Dendritic cell treated with granulocyte-macrophage colony-stimulating factor and Interleukin-4, amounts not matched to agents 40 ng/mL and 50 ng/mL, for 4 days (primary cell): Measurements from ENCODE around the gene TTC19.

Source experiments
- H3K27ac Mint-ChIP-seq: one replicate; pipeline ENCODE4 v1.8.0; 2022; ENCODE audit warnings: mild to moderate bottlenecking, mixed read lengths
- H3K27me3 Mint-ChIP-seq: one replicate; pipeline ENCODE4 v1.8.0; 2022; ENCODE audit warnings: mild to moderate bottlenecking, mixed read lengths
- H3K36me3 Mint-ChIP-seq: one replicate; pipeline ENCODE4 v1.8.0; 2022; ENCODE audit warnings: low read depth, mixed read lengths
- H3K4me1 Mint-ChIP-seq: one replicate; pipeline ENCODE4 v1.8.0; 2022; ENCODE audit warnings: low read depth, mixed read lengths
- H3K4me3 Mint-ChIP-seq: one replicate; pipeline ENCODE4 v1.8.0; 2022; ENCODE audit warnings: mild to moderate bottlenecking, moderate library complexity, mixed read lengths
- H3K9me3 Mint-ChIP-seq: one replicate; pipeline ENCODE4 v1.8.0; 2022; ENCODE audit warnings: mixed read lengths
- intact Hi-C: fragments of 100-400 bp; cut with micrococcal nuclease; formaldehyde crosslinking; loops from one replicate; pipeline ENCODE4 v1.15.0; 2022

Gene TTC19

DNA sequence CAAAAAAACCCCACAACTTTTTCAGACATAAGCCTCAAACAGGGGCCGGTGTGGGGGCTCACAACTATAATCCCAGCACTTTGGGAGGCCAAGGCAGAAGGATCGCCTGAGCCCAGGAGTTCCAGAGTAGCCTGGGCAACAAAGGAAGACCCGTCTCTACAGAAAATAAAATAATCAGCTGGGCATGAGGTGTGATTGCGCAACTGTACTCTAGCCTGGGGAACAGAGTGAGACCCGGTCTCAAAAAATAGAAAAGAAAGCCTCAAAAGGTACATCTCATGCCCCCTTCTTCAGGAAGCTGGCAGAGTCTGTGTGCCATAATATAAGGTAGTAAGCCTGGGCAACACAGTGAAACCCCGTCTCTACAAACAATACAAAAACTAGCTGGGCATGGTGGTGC lies 3.3 kb upstream of the TTC19 start:
- Mint-ChIP-seq H3K27ac (peak overlapping the region; percentile 92), H3K4me3 (no peak overlapping the region)

DNA sequence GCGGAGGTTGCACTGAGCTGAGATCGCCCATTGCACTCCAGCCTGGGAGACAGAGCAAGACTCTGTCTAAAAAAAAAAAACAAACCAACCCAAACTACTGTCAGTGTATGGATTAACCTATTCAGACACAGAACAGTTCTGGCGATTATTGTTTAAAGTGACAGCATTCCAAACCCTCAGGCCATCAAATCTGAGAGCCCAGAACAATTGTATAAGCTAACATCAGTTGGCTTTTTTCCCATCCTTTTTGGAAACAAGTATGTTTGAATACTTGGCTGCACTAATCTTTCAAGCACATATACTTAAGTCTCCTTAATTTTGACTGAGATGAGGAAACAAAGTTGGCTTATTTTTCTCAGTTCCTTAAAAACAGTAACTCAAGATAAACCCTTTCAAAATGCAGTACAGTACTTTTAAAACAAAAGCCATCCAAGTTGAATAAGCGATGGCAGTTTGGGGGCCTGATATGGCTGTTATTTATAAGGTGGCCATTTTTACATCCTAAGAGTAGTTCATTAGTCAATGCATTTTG lies 1.5 kb upstream of the TTC19 start:
- intact Hi-C loops: loop anchor here (1.0 to 5.0 kb wide), 4 partner anchors 51 to 736 kb away; no protein-coding TSS in a partner anchor
- Mint-ChIP-seq H3K27ac (peak overlapping the region; percentile 92), H3K36me3 (peaks cover 73% of the 10 kb centered on the region), H3K27me3 (no peaks in the 10 kb centered on the region), H3K4me1 (peaks cover 61% of the 10 kb centered on the region), H3K4me3 (peak overlapping the region; percentile 93), H3K9me3 (no peaks in the 10 kb centered on the region)

More for the DNA sequence above, 3.3 kb upstream of the TTC19 start:
- peaks cover 52% of the 10 kb centered on the region for H3K4me1 Mint-ChIP-seq
- intact Hi-C loops: loop anchor here (5.0 kb wide), 1 partner anchor 734 kb away; no protein-coding TSS in a partner anchor
- H3K36me3 Mint-ChIP-seq: peaks cover 68% of the 10 kb centered on the region
- no peaks in the 10 kb centered on the region for H3K27me3 Mint-ChIP-seq
- H3K9me3 Mint-ChIP-seq: no peaks in the 10 kb centered on the region

DNA sequence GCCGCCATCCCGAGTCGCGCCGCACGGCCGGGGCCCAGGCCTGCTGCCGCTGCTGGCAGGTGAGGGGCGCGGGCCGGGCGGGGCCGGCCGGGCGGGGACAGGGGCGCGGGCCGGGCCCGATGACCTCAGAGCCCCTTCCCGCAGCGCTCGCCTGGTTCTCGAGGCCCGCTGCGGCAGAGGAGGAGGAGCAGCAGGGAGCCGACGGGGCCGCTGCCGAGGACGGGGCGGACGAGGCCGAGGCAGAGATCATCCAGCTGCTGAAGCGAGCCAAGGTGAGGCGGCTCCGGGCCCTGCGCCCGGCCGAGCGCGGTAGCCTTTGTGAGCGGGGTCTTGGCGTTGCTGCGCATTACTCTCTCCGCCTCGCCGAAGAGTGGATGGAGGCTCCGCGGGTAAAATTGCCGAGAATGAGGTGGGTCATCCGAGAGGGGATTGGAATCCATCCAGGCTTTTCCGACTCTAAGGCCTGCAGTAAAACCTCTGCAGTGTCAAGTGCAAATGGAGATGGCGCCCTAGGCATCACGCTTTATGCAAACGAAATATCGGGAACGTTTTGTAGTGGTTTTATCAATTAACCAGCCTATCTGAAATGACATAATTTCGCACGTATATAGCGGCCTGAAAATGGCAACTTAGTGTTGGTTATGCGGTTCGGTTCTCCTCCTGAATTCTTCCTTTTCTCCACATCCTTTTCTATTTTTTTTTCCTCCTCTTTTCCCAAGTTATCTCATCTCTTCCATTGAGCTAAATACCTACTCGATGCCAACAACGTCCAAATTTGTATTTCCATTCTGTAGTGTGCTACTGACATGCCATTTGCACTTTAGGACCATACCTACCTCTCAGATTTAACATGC lies 577 bp downstream of the TTC19 start:
- Mint-ChIP-seq H3K9me3 (no peaks in the 10 kb centered on the region), H3K27me3 (no peaks in the 10 kb centered on the region), H3K4me1 (peaks cover 44% of the 10 kb centered on the region), H3K36me3 (peaks cover 80% of the 10 kb centered on the region), H3K27ac (peak overlapping the region; percentile 92), H3K4me3 (peak overlapping the region; percentile 93)
- intact Hi-C loops: loop anchor here (2.0 to 5.0 kb wide), 3 partner anchors 53 to 738 kb away; no protein-coding TSS in a partner anchor

DNA sequence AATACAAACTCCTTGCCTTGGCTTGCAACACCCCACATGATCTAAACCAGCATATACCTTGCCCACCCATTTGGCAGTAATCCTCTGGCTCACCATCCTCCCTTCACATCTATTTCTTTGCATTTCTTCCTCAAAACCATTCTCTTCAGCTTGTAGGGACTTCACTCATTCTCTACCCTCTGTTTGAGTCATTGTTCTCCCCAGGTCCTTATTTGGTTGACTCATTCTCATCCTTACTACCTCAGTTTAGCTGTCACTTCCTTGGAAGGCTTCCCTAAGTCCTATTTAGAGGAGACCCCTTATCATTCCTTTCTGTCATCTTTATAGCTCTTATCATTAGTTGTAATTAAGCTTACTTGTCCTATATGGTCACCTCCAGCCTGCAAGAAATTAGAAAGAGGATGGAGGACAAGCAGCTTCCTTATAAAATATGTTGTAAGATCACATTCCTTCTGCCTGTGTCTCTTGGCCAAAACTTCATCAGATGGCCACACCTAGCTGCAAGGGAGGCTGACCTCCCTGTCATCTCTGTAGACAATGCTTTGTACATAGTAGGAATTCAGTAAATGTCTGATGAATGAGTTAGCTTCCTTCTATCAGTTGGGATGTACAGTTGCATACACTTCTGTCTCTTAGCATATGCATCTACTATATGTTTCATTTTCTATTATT lies 1.7 kb downstream of the TTC19 start:
- H3K36me3 Mint-ChIP-seq: peaks cover 83% of the 10 kb centered on the region
- intact Hi-C loops: no loop called here
- H3K4me3 Mint-ChIP-seq: peak overlapping the region; percentile 93
- no peaks in the 10 kb centered on the region for H3K27me3 Mint-ChIP-seq
- H3K4me1 Mint-ChIP-seq: peaks cover 35% of the 10 kb centered on the region
- H3K9me3 Mint-ChIP-seq: no peaks in the 10 kb centered on the region
- H3K27ac Mint-ChIP-seq: peak overlapping the region; percentile 92

DNA sequence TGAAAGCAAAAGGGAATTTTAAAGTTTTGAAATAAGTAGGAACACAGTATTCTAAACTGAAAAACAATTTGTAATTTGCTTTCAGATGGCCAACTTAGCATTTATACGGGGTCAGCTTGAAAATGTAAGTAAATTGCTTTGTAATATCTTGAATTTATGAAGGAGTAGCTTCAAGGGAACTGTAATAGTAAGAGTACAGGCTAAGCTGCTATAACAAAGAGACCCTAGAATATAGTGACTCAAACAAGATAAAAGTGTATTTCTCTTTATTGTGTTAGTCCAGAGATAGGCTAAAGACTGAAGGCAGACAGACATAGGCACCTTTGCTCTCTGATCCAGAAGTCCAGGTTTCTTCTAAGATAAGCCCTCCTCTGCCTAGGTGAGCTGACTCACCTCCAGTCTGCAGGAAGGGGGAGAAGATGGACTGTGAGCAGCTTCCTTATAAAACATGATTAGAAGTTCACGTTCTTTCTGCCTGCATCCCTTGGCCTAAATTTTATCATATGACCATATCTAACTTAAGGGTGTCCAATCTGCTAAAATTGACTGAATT lies 3.2 kb downstream of the TTC19 start:
- peaks cover 87% of the 10 kb centered on the region for H3K36me3 Mint-ChIP-seq

DNA sequence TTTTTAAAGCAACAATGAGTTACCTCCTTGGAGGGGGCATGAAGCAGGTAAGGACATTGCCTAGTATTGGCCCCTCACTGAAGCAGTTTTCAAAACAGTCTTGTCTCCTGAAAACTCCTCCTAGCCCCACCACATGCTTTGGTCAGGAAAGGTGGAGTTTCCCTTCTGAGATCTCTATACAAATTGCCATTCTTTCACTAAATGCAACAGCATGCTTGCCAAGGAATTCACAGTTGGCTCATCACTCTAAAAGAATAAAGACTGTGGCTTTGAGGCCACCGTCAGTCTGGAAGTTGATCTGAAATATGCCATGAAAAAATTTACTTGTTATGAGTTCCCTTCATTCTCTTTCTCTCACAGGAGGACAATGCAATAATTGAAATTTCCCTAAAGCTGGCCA lies 4.2 kb downstream of the TTC19 start:
- Mint-ChIP-seq H3K36me3 (peaks cover 98% of the 10 kb centered on the region), H3K4me1 (peaks cover 24% of the 10 kb centered on the region), H3K27ac (no peak overlapping the region), H3K4me3 (no peak overlapping the region), H3K9me3 (no peaks in the 10 kb centered on the region), H3K27me3 (no peaks in the 10 kb centered on the region)
- intact Hi-C loops: no loop called here

More for the DNA sequence above, 3.2 kb downstream of the TTC19 start:
- Mint-ChIP-seq H3K27ac (no peak overlapping the region), H3K4me3 (no peak overlapping the region), H3K27me3 (no peaks in the 10 kb centered on the region), H3K9me3 (no peaks in the 10 kb centered on the region), H3K4me1 (peaks cover 24% of the 10 kb centered on the region)
- intact Hi-C loops: no loop called here

DNA sequence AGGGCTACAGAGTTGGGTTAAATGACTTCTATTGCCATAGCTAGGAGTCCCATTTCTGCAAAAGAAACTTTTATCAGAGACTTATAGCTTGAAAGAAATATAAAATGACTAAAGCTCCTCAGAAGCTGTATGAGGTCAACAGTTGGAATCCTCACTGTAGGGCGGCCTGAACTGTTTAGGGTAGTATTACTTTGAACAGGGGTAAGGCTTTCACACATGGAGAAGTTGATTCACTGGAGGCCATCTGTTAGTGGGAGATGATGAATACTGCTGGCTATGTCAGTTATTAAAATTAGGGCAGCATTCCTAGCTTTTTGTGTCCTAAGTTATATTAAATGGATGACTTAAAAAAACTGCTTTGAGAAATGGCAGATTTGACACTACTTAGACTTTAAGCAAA lies 6.0 kb downstream of the TTC19 start:
- no peaks in the 10 kb centered on the region for H3K9me3 Mint-ChIP-seq
- H3K27me3 Mint-ChIP-seq: no peaks in the 10 kb centered on the region
- intact Hi-C loops: no loop called here
- peaks cover 17% of the 10 kb centered on the region for H3K4me1 Mint-ChIP-seq
- H3K4me3 Mint-ChIP-seq: no peak overlapping the region
- H3K36me3 Mint-ChIP-seq: peaks cover 92% of the 10 kb centered on the region
- no peak overlapping the region for H3K27ac Mint-ChIP-seq

DNA sequence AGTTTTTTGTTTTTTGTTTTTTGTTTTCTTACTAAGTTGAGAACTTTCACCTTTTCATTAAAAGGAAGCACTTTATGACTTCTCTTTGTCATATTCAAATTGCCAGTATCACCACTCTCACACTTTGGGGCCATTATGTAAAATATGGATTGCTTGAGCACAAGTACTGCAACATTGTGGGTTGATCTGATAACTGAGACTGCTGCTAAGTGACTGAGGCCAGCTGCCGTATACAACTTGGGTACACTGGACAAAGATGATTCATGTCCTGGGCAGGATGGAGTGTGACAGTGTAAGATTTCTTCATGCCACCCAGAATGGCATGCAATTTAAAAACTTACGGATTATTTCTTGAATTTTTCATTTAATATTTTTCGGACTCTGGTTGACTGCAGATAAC lies 7.8 kb downstream of the TTC19 start:
- Mint-ChIP-seq H3K36me3 (peaks cover 92% of the 10 kb centered on the region), H3K27ac (no peak overlapping the region), H3K27me3 (no peaks in the 10 kb centered on the region), H3K4me3 (no peak overlapping the region), H3K4me1 (no peaks in the 10 kb centered on the region), H3K9me3 (no peaks in the 10 kb centered on the region)
- intact Hi-C loops: no loop called here

DNA sequence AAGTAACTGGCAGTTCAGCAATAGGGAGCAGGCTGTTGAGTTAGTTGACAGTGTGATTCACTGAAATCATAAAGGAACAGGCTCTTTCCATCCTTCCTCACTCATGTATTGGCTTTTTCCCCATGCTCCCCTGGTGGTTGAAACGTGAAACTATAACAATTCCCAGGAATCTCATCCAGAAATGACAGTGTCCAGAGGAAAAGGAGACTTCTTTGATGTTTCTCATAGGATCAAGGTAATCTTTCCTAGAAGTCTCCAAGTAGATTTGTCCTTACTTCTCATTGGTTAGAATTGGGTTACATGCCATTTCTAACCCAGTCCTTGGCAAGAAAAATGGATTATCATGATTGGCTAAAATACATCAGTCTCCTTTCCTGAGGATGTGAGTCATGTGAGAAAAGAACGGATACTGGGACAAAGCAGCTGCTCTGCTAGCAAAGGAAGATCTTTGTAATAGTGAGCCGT lies 14.4 kb downstream of the TTC19 start:
- no peaks in the 10 kb centered on the region for H3K27me3 Mint-ChIP-seq
- H3K27ac Mint-ChIP-seq: no peak overlapping the region
- H3K9me3 Mint-ChIP-seq: no peaks in the 10 kb centered on the region
- intact Hi-C loops: no loop called here
- H3K36me3 Mint-ChIP-seq: peaks cover 83% of the 10 kb centered on the region
- no peaks in the 10 kb centered on the region for H3K4me1 Mint-ChIP-seq
- no peak overlapping the region for H3K4me3 Mint-ChIP-seq

DNA sequence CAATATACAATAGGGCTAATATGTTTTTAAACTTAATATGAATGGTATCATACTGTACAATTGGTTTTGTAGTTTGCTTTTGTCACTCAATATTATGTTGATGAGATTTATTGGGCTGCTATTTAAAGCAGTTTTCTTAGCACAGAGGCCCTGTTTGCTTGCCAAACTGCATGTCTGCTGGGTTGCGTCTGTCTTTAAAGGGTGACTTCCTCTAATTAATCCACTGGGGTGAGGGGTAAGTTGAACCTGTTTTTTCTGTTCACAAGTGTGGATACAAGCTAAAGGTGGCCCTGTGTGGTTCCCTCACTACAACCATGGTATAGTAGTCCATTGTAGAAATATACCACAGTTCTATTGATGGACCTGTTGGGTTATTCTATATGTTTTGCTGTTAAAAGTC lies 19.7 kb downstream of the TTC19 start:
- Mint-ChIP-seq H3K4me1 (no peaks in the 10 kb centered on the region), H3K27me3 (no peaks in the 10 kb centered on the region), H3K4me3 (no peak overlapping the region), H3K36me3 (peaks cover 82% of the 10 kb centered on the region), H3K9me3 (no peaks in the 10 kb centered on the region), H3K27ac (no peak overlapping the region)
- intact Hi-C loops: no loop called here

DNA sequence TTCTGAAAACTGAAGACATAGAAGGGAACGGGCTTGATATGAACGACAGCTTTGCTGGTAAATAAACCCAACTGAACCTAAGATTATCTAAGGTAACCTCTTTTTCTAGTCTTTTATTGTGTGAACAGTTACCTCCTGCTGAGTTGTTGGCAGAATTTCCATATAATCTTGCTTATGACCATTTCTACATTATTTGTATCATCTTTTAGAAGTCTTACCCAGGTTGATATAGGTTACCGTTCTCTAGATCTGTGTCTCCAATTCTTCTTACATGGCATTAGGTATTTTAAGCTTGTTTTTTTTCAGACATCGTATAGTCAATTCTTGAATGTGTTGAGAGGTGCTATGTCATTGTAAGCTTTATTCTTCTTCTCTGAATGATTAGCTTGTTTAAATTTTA lies 24.3 kb downstream of the TTC19 start:
- no peak overlapping the region for H3K27ac Mint-ChIP-seq
- intact Hi-C loops: no loop called here
- peaks cover 86% of the 10 kb centered on the region for H3K36me3 Mint-ChIP-seq
- no peaks in the 10 kb centered on the region for H3K27me3 Mint-ChIP-seq
- H3K4me3 Mint-ChIP-seq: no peak overlapping the region
- H3K9me3 Mint-ChIP-seq: no peaks in the 10 kb centered on the region
- no peaks in the 10 kb centered on the region for H3K4me1 Mint-ChIP-seq

DNA sequence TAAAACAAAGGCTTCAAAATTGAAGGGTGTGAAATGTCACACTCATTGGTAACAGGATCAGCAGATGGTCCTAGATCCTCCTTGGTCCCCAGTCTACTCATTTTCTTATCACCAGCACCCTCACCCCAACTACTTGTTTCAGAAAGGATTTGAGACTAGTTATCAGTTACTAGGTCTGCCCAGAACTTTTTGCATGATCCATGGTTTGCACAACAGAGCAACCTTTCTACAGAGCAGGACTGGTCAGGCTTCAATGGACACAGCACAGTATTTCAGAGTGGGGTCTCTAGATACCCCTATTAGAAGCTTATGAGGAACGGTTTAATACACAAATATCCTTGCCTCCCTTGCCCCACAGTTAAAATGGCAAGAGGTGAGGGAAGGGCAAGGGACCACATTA lies 25.6 kb downstream of the TTC19 start:
- Mint-ChIP-seq H3K36me3 (peaks cover 92% of the 10 kb centered on the region), H3K27me3 (no peaks in the 10 kb centered on the region), H3K27ac (no peak overlapping the region), H3K4me1 (no peaks in the 10 kb centered on the region), H3K9me3 (no peaks in the 10 kb centered on the region), H3K4me3 (no peak overlapping the region)
- intact Hi-C loops: no loop called here

DNA sequence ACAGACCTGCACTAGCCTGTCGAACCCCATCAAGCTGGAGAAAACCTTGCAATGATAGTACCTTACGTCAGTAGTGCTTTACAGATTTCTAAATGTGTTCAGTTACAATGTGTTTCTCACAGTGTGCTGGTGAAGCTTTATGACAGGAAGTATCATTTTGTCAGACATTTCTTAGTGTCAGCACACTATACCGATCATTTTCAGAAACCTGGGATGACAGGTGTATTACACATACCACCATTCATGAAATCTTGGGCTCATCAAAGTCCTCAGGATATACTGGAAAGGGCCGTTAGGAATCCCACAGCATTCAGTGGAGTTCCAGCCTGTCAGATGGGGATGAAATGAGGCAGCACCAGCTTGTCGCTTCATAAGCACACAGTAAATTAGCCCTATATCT lies 27.3 kb downstream of the TTC19 start:
- no peaks in the 10 kb centered on the region for H3K4me1 Mint-ChIP-seq
- intact Hi-C loops: no loop called here
- no peak overlapping the region for H3K4me3 Mint-ChIP-seq
- H3K36me3 Mint-ChIP-seq: peaks cover 85% of the 10 kb centered on the region
- no peaks in the 10 kb centered on the region for H3K27me3 Mint-ChIP-seq
- no peak overlapping the region for H3K27ac Mint-ChIP-seq
- H3K9me3 Mint-ChIP-seq: no peaks in the 10 kb centered on the region
